Fibroblast of skin of right quadriceps (primary cell): Measurements from ENCODE around the gene PSG7.
A peak's percentile ranks its signal among the peaks of the same experiment; 100 is the strongest.
"Not testable (repeated sequence)": the region's sequence is repeated elsewhere in the genome, so short reads cannot be mapped to it uniquely, and the experiment has no call there.

Experiments used
- DNase-seq: peaks from one replicate; pipeline ENCODE4 v3.0.0-alpha.2; 2013

The PSG7 gene

GRCh38 chr19:42937107-42937506 is at the start of gene PSG7:
Gene PSG7 (minus strand): TSS chr19:42937207. CDS start chr19:42937076, 131 bp downstream.
- not testable (repeated sequence) for DNase-seq

- DNase-seq = no peak
Observed at GRCh38 chr19:42985588-42985987, 48.6 kb upstream of the PSG7 start.

GRCh38 chr19:42982111-42982510 is 45.1 kb upstream of the PSG7 start:
- DNase-seq = not testable (repeated sequence)

DNA sequence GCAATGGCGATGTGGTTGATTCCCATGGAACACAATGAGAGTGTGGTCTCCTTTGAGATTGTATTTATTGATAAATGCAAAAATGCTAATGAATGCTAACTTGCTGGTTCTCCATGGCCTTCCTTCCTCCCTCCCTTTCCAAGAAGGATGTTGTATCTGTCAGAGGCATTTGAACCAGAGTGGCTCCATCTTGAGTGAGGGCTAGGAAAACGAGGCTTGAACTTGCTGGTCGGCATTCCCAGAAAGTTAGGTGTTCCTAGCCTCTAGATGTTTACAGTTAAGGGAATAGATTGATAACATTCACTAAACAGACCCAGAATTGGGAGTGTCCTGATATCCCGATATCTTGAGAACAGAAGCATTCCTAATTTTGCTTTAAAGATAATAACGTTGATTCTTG is 34.4 kb upstream of the PSG7 start:
- DNase-seq = not testable (repeated sequence)

DNA sequence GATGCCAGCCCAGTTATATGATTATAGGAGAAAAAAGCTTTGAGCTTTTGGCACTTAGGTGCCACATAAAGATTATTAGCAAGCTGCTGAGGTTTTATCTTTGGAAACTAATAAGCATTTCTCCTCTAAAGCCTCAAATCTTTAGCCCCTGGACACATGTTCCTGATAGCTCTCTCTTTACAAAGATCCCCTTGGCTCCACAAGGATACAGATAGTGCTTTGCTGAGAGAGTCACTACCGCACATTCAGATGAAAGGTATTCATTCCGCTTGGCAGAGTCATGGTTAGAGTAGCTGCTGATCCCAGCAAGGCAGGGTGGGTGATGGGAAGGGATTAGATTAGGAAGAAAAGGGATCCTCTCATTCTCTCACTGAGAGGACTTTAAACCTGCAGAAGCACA is 28.2 kb upstream of the PSG7 start:
- peak; percentile 53 for DNase-seq

DNA sequence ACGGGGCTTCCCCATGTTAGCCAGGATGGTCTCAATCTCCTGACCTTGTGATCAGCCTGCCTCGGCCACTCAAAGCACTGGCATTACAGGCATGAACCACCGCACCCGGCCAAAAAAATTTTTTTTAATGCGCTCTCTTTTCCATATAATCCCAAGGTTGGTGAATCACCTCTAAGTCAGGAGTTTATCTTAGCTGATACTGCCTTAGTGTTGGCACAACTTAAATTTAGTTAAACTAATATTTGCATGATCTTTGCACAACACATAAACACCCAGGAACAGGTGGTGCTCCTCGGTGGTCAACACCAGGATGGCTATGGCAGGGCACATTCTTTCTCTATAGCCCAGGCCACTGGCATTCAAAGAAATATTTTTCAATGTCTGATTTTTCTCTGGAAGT is 24.1 kb upstream of the PSG7 start:
- DNase-seq = no peak

DNA sequence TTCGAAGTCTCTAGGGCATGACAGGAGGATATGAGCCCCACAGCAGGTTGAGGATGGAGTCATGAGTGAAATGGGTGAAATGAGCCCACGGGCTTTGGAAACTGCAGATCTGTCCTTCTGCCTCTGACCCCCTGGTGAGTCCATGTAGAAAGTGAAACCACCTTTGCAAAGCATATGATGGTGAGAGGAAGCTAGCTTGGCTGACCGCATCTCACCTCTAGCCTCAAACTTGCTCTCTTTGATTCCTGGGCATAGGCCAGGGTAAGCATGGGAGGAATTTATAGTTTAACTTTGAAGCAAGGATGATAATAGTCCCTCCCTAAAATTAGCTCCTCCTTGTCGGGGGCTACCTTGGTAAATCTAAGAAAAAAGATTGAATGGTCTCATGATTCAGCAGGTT is 15.1 kb upstream of the PSG7 start:
- DNase-seq = not testable (repeated sequence)

GRCh38 chr19:42951476-42951875 is 14.5 kb upstream of the PSG7 start:
- DNase-seq = not testable (repeated sequence)

DNA sequence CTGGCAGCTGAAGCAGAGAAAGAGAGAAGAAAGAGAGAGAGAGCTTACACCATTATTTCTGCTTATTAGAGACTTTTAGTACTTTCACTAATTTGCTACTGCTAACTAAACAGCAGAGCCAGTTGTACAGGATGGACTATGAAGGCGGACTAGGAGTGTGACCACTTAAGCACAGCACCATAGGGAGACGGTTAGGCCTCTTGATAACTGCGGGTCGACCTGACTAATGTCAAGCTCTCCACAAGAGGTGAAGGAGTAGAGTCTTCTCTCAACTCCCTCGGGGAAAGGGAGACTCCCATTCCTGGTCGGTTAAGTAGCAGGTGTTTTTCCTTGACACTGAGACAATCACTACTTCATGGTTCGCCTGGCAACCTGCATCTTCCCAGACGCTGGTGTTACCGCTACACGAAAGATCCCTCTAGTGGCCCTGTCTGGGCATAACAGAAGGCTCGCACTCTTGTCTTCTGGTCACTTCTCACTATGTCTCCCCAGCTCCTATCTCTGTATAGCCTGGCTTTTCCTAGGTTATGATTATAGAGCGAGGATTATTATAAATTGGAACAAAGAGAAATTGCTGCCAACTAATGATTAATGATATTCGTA is 5.3 kb upstream of the PSG7 start:
- no peak for DNase-seq

- not testable (repeated sequence) for DNase-seq
Observed at GRCh38 chr19:42934726-42935125, 2.3 kb downstream of the PSG7 start.

- not testable (repeated sequence) for DNase-seq
Observed at GRCh38 chr19:42934183-42934582, 2.8 kb downstream of the PSG7 start.

DNA sequence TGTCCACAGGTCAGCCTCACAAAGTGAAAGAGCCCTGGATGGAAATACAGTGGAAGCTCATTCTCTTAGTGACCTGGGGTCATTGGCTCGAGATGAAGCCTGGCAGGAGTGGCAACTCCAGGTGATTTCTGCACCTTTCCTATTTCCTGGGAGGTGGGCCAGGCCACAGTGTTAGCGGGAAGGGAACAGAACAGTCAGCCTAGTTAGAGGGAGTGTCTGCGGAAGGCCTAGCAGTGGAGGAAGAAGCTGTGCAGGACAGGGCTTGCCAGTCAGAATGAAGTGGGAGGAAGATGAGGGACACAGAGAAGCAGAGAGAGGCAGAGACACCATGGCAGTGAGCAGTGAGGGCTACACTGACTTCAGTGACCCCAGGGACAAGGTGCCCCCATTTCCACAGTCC is 3.6 kb downstream of the PSG7 start:
- DNase-seq = not testable (repeated sequence)

DNA sequence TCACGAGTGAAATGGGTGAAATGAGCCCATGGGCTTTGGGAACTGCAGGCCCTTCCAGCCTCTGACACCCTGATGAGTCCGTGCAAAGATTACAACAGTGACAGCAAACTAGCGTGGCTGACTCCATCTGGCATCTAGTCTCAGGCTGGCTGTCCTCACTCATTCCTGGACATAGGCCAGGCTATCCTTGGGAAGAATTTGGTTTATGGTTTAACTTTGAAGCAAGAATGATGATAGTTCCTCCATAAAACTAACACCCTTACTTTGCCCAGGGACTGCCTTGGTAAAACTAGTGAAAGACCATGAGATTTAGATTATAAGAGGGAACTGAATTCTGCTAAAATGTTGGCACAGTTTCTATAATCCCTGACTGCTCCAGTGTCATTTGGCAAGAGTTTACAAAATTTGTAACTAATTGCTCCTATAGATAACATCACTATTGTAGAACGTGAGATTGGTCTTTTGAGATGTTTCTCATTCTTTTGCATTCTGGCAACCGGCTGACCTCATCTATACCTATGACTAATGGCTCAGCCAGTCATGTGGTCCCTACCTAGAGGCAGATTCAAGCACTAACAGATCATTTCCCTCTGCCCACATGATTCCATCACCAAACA is 4.4 kb downstream of the PSG7 start:
- peak; percentile 90 for DNase-seq

GRCh38 chr19:42930214-42930613 is 6.8 kb downstream of the PSG7 start:
- peak; percentile 31 for DNase-seq

GRCh38 chr19:42928896-42929295 is 8.1 kb downstream of the PSG7 start:
- no peak for DNase-seq

DNA sequence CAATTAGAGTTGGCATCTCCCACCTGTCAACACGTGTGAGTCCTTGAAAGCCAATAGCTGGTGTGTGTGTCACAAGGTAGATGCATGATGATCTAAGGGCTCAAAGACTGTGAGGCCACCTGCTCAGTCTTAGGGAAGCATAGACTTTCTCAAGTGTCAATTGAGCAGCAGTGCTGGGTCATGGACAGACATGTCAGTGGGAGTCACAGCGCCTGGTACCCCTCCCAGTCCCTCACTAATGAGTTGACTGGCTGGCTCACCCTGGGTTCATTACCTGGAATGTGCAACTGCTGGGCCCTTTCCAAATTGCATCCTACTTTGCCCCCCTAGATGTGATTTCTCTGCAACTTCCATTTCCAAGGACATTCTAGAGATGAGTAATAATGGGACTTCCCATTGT is 10.2 kb downstream of the PSG7 start:
- no peak for DNase-seq

- peak; percentile 34 for DNase-seq
Observed at GRCh38 chr19:42923106-42923505, 13.9 kb downstream of the PSG7 start.

- not testable (repeated sequence) for DNase-seq
Observed at GRCh38 chr19:42920971-42921370, 16.0 kb downstream of the PSG7 start.

DNA sequence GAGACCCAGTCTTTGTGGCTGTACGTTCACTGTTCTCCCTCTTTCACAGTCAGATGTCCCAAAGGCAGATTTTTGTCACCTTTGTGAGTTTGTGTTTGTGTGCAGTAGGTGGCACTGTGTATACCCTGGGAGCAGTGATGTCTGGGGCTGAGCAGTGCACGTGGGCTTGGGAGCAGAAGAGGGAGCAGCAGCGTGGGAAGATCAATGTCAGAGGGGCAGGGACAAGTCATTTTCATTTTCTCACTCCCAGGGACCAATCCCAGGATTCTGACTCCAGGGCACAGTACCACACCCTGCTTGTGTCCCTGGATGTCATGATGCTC is 17.3 kb downstream of the PSG7 start:
- DNase-seq = no peak

DNA sequence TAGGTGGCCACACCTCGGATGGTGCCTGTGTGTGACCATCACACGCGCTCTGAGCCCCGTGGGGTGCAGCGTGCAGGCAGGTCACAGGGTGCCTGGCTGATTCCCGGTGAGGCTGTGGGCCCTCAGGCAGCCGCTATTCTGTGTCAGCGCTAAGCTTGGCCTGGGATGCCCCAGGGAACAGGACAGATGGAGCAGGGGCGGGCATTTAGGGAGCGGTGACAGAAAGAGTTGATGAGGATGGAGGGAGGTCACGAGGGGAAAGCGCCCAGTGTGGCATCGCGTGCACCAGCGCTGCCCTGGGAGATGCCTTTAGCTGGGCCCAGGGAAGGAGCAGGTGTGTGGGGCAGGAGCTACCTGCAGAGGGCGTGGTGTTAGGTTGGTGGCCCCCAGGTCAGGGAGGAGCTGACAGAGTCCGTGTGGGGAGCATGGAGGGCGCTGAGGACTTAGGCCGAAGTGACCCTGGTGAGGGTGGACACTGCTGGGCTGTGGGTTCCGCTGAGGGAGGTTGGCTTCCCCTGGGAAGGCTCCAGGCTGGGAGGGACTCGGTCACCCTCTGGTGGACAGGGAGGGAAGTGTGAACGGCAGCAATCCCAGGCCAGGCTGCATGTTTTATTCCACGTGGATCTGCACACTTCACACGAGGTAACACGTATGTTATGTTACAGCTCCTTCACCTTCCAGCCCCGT is 17.8 kb downstream of the PSG7 start:
- not testable (repeated sequence) for DNase-seq

DNA sequence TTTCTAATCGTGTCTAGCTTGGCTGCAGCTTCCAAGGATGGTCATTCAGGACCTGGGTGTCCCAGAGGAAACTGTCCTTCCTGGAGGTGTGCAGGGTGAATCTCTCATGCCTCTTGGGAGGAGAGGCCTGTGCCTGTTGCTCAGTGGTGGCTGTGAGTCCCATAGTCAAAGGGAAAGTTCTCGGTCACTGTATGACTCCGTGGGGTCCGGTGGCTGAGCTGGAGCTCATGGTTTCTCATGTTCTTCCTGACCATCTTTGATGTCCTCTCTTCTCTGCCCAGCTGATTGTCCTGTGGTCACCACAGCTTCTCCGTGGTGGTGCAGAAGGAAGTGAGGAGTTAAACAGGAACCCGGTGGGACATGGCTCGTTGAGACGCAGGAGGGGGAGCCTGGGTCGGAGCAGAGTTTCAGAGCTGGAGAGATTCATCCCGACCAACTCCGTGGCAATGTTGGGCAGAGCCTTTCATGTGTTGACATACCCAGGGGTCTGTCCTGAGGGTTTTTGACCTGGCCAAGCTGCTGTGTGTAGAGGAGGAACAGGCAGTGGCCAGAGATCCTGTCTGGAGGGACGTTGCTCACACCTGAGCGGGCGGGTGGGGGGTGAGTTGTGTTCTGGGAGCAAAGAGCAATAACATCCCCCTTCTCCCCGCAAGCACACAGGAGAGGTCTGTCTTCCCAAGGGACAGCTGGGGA is 18.5 kb downstream of the PSG7 start:
- not testable (repeated sequence) for DNase-seq

DNA sequence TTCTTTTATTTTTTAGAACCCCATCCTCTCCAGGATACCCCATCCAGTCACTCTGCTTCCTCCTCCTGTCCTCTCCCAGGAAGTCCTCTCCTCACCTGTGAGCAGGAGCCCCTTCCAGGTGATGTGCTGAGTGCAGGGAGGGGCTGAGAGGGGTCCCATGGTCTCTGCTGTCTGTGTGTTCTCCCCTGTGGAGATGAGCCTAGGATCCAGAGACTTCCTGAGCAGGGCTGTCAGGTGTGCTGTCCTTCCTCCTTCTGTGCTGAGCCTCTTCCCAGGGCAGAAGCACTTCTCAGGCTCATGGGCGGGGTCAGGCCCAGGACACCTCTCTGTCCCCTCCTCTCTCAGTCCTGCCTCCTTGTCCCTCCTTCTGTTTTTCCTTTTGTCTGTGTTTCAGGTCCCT is 19.4 kb downstream of the PSG7 start, which contains the start of gene PSG6:
Gene PSG6, minus strand, starts transcription at position 261 of the 400 bp plus-strand sequence. Its CDS starts 102 bp downstream, at position 159.
- DNase-seq = not testable (repeated sequence)

DNA sequence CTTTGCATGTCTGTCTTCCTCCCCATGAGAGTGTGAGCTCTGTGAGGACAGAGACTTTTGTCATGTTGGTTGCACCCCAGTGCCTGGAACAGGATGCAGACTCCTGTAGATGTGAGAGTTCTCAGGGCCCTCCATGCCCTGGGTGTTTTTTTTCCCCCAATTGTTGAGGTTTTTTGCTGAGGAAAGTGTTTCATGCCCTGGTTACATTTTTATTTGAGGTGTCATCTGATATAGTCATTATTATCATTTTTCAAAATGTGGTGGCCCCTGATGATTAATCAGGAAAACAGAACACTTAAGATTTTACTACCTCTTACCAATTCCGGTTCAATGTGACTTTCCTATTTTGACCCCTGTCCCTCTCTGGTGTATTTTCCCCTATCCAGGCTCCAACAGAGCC is 20.1 kb downstream of the PSG7 start:
- DNase-seq = not testable (repeated sequence)

DNA sequence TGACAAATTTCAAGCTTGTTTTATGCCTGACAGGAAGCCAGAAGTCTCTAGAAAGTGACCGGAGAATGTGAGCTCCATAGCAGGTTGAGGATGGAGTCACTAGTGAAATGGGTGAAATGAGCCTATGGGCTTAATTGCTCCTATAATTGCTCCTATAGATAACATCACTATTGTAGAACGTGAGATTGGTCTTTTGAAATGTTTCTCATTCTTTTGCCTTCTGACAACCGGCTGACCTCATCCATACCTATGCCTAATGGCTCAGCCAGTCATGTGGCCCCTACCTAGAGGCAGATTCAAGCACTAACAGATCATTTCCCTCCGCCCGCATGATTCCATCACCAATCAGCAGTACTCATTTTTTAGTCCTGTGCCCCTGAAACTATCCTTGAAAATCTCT is 23.5 kb downstream of the PSG7 start:
- not testable (repeated sequence) for DNase-seq
